Measurements from ENCODE around the gene MAEL.

Gene MAEL

DNA sequence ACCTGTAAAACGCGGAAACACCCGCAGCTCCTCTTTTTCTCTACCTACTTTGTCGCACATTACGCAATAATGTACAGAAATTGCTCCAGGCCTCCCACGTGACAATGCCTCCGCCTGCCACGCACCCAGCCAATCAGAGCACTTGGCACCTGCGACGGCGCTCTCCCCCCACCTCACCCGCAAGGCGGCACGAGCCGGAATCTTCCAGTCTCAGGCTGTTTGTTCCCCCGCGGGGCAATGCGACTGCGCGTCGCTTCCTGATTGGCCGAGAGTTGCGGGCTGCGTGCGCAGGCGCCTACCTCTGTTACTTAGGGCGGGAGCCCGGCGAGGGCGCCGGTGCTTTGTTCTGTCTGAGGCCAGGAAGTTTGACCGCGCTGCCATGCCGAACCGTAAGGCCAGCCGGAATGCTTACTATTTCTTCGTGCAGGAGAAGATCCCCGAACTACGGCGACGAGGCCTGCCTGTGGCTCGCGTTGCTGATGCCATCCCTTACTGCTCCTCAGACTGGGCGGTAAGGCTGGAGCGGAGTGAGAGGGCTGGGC, at the start of gene MAEL:
MAEL (plus strand) TSS at position 307 of the 542 bp plus-strand sequence; CDS start at position 380, 73 bp downstream.
- DNase-seq, result no peak

DNA sequence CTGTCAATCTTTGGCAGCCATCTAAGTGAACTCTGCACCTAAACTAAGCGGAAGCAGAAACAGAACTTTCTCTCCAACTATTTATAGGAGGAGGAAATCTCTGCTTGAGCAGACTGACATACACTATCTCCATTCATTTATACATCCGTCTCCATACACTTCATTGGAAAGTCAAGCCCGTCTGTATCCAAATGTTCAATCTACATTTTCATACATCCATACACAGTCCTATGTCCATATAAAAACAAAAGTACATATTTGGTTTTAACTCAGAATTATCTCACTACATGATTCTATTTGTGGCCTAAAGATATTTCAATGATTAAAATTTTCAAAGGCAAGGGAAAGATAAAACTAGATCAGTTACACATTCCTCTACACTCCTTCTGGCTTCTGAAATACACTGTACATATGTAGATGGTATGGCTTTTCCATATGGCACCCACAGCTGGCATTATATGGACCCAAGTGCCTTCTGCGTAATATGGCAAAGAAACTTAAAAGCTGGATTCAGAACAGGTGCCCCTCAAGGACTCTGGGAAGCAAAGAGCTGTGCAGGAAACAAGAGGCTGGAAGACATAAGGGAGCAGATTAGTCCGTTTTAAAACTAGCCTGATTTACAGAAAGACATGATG, 49.2 kb upstream of the MAEL start:
- no peak for DNase-seq

DNA sequence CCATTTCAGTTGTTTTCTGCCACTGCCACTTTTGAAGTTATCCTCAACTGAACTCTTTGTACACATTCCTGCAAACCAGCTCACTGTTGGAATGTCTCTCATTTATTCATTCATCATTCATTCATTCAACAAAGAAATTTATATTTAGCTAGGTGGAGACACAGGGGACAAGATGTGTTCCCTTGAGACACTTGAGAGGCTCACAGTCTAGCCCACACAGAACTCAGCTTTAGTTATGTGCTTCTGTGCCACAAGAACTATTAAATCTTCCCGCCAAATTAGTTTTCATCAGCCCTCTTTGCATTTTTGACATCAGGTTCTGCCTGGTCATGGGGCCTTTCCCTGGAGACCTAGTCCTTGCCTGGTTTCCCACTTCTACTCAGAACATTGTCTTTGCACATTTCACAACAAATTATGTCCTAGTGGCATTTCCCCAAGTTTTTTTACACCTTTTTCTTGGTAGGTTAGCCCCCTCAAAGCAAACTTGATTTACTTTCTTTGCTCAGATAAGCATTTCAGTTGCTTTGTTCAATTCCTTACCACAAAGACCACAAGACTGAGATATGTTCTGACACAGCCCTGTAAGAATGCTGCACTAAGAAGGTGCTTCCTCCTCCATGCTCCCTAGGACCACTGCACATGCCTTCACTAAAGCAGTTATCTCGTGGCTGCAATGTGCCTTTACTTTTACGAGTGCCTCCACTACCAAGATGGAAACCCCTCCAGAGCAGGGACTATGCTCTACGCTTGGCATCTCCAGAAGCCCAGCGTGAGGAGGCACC, 44.7 kb upstream of the MAEL start:
- DNase-seq, result peak; percentile 87

DNA sequence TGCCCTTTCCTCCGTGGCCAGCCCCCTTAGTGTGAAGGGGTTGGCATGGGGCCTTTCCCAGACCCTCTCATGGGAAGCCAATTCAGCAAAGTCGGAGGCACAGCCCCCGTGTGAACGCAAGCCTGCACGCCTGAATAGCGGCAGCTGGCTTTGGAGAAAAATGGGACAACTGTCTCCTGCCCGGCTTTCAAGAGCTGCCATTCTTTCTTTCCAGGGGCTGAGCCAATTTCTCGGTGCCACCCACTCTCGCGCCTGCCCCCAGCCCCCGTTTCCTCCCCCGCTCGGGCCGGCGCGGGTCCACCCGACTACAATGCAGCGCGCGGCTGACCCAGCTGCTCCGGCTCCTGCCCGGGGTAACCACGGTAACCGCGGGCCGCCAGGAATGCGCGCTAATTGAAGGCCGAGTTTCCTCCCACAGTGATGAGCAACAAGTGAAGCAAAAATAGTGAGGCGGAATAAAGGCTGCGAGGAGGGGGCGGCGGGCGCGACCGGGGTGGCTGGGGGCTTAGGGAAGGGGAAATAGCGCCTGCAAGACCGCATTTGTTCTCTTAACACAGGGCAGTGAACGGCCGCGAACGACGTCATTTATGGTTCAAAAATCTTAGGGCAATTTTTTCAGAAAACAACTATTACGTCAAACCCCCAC, 41.6 kb upstream of the MAEL start:
- peak; percentile 33 for DNase-seq

DNA sequence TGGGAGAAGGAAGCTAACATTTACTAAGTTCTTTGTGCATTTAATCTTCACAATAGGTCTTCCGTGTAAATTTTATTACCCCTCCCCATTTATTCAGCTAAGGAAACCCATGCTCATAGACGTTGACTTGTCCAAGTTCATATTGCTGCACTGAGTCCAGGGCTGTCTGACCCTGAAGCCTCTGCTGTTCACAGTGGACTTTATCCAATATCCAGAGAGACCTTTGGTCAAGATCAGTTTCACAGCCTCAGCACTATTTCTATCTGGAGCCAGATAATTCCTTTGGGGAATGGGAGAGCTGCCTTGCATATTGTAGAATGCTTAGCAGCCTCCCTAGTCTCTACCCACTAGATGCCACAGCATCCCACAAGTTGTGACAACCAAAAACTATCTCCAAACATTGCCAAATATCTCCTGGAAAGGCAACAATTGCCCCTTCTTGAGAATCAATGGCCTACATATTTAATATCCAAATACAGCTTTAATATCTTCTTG, 40.2 kb upstream of the MAEL start:
- DNase-seq, result no peak

DNA sequence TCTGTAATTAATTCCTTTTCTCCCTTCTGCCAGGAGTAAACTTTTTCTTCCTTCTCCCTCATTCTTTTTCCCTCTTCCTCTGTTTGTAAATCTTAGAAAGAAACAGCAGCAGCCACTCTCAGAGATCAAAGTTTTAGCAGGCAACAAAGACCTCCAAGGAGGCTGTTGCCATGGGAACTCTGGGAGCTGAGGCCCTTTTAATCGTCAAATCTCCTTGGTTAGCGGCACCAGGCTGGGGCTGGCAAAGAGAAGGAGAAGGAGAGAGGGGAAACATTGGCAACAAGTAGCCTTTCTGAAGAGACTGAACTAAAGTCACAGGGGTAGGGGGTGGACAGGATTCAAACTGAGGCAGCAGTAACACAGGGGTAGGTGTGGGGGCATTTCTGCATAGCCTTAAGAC, 38.9 kb upstream of the MAEL start:
- DNase-seq, result no peak

DNA sequence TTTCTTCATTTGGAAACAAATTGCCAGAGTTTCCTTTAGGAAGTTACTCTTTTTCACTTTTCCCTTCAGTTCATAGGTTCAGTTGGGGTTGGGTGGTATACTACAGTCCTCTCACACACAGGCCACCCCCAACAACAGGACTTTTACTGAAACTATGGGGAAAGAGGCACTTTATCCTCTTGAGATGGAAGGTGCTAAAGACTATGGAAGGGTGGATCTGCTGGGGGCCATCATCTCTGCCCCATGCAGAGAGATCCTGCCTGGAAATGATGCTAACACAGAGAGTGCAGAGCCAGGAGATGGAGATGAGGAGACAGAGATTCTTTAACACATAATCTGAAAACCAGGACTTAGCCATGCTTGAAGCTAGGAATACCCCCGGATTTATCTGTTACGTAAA, 38.0 kb upstream of the MAEL start:
- no peak for DNase-seq

DNA sequence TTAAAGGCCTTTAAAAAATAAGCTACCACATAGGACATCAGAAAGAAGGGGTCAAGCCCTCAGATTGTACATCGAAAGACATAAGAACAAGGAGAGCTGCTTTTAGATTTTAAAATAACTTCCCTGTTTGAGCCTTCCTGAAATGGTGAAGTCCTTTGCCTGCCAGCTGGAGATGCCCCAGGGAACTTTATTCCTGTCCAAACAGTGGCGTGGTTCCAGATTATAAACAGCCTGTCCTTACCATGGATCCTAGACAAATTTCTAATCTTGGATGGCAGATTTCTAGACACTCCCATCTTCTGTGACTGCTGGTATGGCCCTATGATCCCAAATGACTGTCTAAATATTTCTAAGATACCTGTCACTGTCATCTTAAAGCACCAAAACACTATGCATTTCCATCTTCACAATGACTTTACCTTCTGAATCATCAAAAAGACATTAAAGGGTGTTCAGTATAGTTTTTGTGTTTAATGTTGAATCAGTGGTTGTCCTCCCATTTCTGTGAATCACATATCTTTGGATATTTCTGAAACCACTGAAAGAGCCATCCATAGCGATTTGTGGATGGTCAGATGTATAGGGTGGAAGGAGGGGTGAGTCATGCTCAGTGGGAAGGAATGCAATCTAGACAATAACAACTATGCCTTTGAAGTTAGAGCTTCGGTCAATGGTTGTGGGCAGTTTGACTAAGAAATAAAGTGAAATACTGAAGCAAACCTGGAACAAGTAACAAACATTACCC, 36.9 kb upstream of the MAEL start:
- DNase-seq, result no peak

DNA sequence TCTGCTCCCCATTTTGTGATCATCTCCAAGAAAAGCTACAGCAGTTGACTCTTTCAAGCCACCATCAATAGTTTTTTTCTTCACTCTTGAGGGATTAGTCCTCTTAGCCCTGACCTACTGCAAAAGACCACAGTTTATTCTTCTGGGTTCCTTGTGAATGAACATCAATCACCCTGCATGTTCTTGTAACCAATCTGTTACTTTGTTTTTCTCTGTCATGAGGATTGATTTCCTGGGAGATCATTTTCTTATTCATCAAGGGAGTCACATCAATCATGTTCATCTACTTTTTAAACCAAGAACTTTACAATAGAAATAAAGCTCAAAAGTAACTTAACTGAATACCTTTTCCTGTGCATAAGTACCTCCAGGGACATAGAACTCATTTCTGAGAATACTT, 35.6 kb upstream of the MAEL start:
- DNase-seq, result no peak

DNA sequence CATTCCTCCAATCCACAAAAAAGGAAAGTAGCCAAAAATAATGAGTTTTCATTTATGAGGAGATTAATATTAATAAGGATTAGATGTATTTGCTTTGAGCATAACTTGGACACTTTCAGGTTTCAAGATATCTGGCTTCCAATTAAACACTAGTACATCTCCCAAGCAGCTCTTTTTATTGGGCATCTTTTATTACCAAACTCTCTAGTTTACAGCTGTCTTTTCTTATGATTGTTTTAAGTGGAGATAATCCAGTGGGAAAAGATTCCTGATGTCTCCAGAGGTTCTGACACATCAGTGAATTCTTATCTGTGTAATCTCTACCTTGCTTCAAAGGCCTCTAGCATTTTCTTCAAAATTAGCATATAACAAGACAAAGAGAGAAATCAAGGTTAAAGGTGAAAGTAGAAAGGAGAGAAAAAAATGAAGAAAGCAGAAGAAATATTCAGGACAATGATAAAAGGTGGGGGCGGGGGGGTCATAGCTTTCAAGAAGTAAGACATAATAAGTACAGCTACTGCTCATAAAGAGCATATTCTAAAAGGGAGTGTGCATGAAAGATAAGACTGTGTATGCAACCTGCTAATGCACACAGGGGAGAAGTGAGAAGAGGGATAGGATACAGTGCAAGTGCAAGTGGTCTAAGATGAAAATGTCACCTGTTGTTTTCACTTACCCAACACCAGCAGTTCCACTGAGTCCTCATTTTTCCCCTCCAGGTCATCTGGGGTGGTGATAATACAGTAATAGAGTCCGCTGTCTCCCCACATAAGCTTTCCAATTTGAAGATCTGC, 32.8 kb upstream of the MAEL start:
- DNase-seq, result peak; percentile 30

DNA sequence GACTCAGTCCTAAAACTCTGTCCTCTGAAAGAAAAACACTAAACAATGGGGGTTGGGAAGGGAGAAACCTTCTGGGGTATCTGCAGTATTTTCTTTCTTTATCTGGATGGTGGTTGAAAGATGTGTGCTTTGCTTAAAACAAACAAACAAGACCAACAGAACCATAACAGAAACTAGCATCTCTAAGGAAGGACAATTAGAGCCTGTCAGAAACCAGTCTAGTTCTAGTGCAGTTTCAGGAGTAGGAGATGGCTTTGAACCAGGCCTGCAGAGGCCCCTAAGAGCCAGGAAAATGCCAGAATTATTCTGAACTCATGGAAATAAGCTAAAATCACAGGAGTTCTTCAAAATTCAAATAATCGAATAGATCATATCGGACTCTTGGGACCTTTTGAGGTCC, 32.2 kb upstream of the MAEL start:
- no peak for DNase-seq

DNA sequence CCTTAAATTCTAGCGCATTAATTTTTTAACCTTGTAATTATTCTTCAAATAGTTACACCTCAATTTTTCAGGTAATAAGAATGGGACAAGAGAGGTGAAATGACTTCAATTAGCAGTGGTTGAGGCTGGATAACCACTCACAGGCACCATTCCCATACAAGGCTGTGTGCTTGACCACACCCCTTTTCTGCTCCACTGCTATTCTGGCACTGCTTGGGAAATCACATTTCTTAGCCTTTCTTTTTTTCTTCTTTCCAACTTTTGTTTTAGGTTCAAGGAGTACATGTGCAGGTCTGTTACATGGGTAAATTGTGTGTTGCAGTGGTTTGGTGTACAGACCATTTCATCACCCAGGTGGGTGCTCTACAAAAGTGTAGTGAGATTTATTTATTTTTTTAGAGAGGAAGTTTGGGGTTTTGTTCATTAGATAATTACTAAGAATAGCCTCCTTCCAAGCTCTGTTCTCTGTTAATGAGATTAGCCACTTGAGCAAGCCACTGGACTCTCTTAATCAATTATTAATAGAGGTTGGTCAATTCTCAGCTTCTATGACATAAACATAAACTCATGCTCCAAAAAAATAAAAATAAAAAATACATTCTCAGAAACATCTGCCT, 28.1 kb upstream of the MAEL start:
- DNase-seq, result no peak

DNA sequence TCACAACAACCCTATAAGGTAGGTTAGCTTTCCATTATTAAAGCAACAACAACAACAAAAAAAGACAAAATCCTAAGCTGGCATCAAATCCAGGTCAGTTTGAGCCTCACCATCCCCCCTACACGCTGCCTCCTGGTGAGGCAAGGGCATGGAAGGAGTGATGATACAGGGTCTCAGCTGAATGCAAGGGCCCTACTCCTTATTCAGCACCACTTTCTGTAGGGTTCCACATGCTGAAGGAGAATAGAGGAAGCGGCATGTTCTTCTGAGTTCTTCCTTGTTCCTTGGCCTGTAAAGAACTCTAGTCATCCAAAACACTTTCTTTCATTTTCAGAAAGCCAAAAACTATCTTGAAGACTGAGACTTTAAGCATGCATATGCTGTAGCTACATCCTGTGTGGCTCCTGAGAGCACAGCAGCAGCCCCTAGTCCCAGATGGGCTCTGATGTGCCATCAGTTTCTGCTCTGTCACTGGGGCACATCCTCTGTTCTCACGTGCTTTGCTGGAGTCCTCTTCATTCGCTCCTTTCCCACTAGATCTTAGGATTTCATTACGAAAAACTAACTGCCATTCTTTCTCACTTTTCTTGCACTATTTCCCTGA, 19.9 kb upstream of the MAEL start:
- no peak for DNase-seq

DNA sequence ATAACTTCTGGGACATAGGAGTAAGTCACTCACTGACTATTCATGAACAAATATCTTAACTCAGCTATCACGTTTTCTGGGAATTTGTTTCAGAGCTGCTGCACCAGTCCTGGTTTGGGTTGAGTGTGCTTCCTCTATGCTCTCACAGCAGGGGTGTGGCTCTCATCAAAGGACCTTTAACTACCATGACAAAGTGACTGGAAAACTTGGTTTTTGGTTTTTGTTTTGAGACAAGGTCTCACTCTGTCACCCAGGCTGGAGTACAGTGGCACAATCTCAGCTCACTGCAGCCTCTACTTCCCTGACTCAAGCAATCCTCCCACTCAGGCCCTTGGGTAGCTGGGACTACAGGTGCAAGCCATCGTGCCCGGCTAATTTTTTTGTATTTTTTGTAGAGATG, 17.8 kb upstream of the MAEL start:
- DNase-seq, result no peak

DNA sequence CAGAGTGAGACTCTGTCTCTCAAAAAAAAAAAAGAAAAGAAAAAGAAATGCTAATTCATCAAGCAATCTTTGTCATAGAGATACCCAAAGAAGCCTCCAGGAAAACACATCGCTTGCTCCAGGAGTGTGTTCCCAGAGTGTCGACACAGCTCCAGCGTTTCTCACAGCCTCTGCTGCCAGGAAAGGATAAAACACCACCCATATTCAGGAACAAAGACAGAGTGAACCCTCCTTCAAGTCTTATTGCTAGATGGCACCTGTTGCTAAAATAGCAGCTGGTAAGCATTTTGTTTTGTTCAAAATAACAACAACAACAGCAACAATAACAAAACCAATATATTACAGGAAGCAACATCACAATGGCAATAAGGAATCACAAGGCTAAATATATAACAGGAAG, 16.9 kb upstream of the MAEL start:
- no peak for DNase-seq

DNA sequence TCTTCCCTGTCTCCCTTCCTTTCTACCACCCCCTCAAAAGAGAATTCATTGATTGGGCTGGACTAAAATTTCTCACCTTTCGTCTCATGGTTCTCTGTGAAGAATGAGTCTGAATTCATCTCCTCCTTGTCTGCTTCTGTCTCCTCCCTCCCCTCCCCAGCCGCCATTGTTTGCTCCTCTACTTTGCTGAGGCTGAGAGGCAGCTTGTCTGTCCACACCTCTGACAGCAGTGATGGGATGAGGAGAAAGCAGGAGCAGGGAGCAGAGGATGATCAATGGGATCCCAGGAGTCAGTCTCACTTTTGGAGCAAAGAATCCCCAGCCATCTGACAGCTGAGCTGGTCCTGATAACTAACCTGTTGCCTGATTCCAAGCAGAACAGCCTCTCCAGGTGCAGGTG, 16.3 kb upstream of the MAEL start:
- no peak for DNase-seq

DNA sequence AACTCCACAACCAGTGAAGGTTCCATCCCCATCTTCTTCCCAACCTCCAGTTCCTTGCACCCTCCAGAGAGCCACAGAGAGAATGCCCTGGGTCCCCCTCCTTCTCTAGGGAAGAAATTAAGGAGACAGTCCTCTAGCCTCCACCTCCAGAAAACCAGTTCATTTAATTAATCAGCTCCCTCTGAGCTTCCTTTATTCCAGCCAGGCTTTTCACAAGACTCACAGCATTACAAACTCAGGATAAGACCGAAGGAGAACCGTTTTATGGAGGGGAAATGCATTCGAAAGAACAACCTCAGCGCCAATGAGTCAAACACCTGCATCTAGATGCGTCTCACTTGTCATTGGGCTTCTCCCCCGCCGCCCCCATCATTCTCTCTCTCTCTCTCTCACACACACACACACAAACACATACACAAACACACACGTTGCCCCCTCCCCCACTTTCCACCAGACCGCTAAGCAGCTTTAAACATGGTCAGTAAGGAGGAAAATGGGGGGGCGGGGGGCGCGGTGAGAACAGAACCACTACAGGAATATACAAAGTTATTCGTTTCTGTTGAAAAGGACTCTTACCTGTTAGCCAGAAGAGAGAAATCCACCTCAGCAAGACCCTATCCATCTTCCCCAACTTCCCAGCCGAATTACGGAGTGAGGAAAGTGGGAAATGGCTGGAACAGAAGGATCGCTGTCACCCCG, 14.3 kb upstream of the MAEL start:
- peak; percentile 3 for DNase-seq

DNA sequence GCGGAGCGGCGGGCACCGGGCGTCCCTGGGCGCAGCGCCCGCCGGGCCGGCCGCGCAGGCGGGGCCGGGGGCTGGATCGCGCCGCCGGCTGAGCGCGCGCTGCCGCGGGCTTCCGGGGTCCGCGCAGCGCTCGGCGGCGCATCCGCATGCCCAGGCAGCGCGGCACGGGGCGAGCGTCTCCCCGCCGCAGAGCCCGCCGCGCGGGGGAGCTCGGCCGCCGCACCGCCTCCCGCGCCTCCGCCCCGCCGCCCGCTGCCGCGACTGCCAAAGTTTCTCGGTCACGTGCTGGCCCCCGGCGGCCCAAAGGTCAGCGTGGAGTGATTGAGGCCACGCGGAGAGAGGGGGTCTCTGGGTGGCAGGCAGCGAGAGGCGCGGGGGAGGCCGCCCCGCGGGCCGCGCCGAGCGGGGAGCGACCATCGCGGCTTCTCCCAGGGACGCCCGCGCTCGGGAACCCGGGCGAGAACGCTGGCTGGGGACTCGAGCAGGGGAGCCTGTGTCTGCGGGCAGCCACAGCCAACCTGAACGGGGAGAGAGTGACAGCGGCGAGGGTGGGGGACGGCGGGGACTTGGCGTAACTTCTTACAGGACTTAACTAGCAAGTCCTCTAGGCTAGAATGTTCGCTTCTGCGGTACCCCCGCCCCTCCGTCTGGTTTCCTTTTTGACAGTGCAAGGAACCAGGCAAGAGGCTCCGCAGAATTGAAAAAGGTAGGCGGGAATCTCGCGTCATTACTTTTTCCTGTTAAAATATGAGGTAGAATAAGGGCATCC, 13.5 kb upstream of the MAEL start, which contains the start of gene ILDR2:
ILDR2 (minus strand) TSS at position 180 of the 769 bp plus-strand sequence. CDS start 272 bp downstream, outside the sequence.
- DNase-seq, result peak; percentile 65

DNA sequence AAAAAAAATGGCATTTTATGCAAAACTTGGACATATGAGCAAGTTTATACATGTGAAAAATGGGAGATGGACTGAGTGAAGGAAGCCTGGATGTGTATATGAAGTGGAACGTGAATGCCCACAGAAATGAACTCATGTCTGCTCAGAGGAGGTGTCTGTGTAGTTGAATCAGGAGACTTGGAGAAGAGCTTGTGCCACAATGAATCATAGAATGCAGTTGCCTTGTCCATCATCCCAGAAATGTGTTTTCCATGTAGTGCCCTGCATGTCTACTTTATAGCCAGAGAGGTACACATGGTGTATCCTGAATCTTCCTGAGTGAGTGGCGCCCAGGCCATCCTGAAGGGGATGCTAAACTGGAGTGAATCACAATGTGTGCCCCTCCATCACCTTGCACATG, 11.1 kb upstream of the MAEL start:
- DNase-seq, result no peak

DNA sequence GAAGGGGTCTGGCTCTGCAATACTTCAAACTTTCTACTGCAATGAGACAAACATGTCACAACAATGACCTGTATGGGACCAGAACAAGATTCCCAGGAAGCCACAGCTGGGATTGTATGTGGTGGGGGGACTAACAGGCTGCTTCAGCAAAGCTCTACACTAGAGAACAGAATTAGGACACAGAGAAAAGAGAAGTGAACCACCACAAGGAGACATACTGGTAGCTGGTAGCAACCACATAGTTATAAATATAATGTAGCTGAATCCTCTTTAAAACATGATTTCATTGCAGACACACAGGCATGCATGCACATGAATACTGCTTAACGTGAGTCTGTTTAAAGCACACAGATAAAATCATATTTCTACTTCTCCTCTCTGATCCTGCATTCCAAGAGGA, 10.3 kb upstream of the MAEL start:
- DNase-seq, result peak; percentile 14

Measured in hematopoietic multipotent progenitor cell treated with erythropoietin and hydrocortisone succinate and interleukin-3 and kit ligand, for 4 days (in vitro differentiated cells).